SK-N-MC (cell line): ENCODE measurements around the gene MPPED2.

Experiments
- EZH2 ChIP-seq: fragments of 200-600 bp; sonication (generic); IDR thresholded peaks from one replicate; pipeline ENCODE4 v1.6.1; 2017; ENCODE audit warnings: antibody characterized with exemption
- FOXP2 ChIP-seq: optimal IDR thresholded peaks from 2 replicates; pipeline ENCODE3; 2011; ENCODE audit warnings: mild to moderate bottlenecking, moderate library complexity; ENCODE audit not compliant: insufficient read depth; ENCODE audit errors: extremely low read length, control extremely low read depth
- POLR2AphosphoS5 ChIP-seq: IDR thresholded peaks from 2 replicates; pipeline ENCODE4 v1.6.1; 2012; ENCODE audit warnings: mild to moderate bottlenecking, low read depth, low read length, borderline replicate concordance

DNA sequence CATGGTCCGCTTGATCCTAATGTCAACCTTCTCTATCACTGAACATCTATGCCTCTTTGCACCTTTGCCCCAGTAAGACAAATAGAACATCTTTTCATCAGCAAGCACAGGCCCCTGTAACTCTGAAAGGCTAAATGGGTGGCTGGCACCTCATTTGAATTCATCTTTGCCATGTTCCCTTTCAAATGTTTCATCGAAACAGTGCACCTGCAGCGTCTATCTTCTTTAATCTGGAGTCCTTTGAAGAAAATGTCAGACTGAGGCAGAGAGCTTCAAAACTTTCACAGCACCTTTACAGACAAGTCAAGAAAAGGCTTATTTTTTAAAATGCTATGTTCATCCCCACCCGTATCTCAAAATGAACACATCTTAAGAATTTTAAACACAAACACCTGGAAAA lies 3.4 kb downstream of the MPPED2 start:
- TF ChIP-seq EZH2 (no peak), POLR2AphosphoS5 (no peak), FOXP2 (no peak)
